Stimulated activated naive CD8-positive, alpha-beta T cell treated with anti-CD3 and anti-CD28 coated beads, Interleukin-15, Interleukin-2, amounts not matched to agents 100 U/mL and 50 U/mL, for 24 hours (primary cell): Measurements from ENCODE around the gene DEFB124.
"Not testable (repeated sequence)": the region's sequence is repeated elsewhere in the genome, so short reads cannot be mapped to it uniquely, and the experiment has no call there.

Experiments
- ATAC-seq: fragments of 150-1000 bp; cut with Tn5 transposase; one replicate; pipeline ENCODE4 v1.10.0; 2021
- DNase-seq: peaks from one replicate; pipeline ENCODE4 v3.0.0; 2021

DEFB124 gene, protein sequence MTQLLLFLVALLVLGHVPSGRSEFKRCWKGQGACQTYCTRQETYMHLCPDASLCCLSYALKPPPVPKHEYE

GRCh38 chr20:31474758-31475427, at the start of gene DEFB124, which contains the start of gene REM1:
TSS of gene DEFB124 (minus strand) at chr20:31475127. CDS start at chr20:31473013, 2,114 bp downstream.
TSS of gene REM1 (plus strand) at chr20:31475288. CDS start at chr20:31476446, 1,158 bp downstream.
- no peak for DNase-seq
- ATAC-seq, result peak; percentile 15

GRCh38 chr20:31523361-31524283, 48.7 kb upstream of the DEFB124 start:
- DNase-seq, result no peak
- peak; percentile 34 for ATAC-seq

DNA sequence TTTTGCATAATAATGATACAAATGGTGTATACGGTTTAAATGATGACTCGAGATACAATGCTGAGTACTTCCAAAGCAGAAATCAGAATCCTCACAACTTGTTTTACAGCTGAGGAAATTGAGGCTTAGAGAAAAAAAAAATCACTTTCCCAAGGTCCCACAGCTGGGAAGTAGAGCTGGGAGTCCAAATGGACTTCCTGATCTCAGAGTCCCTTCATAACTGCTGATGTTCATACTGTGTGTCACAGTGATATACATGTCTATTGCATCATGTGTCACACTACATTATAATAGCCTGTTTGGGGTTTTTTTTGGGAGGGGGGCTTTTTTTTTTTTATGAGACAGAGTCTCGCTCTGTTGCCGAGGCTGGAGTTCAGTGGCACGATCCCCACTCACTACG, 47.8 kb upstream of the DEFB124 start:
- no peak for DNase-seq
- ATAC-seq, result no peak

DNA sequence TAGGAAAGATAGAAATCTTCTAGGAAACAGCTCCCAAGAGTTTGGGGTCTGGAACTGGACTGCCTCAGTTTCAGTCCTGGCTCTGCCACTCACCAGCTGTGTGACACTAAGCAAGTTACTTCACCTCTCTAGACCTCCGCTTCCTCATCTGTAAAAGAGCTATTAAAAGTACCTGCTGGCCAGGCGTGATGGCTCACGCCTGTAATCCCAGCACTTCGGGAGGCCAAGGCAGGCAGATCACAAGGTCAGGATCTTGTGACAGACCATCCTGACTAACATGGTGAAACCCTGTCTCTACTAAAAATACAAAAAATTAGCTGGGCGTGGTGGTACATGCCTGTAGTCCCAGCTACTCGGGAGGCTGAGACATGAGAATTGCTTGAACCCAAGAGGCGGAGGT, 46.3 kb upstream of the DEFB124 start:
- not testable (repeated sequence) for DNase-seq, ATAC-seq

GRCh38 chr20:31517373-31517772, 42.4 kb upstream of the DEFB124 start:
- DNase-seq (peak; percentile 9), ATAC-seq (peak; percentile 19)

- no peak for DNase-seq
- ATAC-seq, result no peak
These were observed 41.7 kb upstream of the DEFB124 start for GRCh38 chr20:31516651-31517050.

- no peak for ATAC-seq
- DNase-seq, result no peak
These were observed 41.2 kb upstream of the DEFB124 start for GRCh38 chr20:31516166-31516565.

DNA sequence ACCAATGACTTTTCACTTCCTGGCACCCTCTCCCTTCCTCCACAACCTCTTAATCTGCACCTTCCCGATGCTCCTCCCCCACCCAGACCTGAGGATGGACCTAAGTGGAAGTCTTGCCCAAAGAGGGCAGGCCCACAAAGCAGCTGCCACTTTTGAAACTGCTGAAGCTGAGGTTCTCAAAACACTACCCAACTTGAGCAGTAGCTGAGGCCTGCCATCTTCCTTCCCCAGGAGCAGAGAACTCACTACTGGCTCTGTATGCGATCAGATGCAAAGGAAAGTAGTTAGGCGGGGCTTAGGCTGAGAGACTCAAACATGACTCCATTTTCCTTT, 40.8 kb upstream of the DEFB124 start:
- DNase-seq (peak; percentile 15), ATAC-seq (no peak)

GRCh38 chr20:31515072-31515774, 40.3 kb upstream of the DEFB124 start:
- DNase-seq (no peak), ATAC-seq (no peak)

DNA sequence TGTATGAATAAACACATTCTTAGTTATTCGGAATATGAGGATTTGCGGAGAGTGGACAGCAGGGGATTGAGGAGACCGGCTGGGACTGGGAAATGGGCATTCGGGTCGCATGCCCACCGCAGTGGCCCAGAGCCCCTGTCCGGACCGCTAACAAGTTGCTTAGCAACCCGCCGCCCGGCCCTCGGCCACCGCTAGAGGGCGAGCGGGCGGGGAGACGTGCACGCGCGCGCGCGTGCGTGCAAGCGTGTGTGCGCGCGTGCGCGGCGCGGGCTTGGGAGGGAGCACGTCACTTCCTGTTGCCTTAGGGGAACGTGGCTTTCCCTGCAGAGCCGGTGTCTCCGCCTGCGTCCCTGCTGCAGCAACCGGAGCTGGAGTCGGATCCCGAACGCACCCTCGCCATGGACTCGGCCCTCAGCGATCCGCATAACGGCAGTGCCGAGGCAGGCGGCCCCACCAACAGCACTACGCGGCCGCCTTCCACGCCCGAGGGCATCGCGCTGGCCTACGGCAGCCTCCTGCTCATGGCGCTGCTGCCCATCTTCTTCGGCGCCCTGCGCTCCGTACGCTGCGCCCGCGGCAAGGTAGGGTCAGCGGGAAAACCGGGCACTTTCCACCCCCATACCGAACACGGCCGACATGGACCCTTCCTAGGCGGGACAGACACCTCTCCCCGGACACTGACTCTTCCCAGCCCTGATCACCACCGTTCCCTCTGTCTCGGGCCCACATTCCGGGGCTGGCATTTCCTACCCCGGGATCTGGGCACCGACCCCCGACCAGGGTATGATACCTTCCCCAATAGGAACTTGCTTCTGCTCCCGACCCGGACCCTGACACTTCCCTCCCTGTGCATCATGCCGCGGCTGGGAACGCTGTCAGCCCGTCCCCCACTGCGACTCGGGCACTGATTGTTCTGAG, 39.5 kb upstream of the DEFB124 start, which contains the start of gene HM13:
Gene HM13 (plus strand): TSS at position 289 of the 918 bp plus-strand sequence. CDS start 110 bp downstream, at position 399.
- DNase-seq (peak; percentile 92), ATAC-seq (peak; percentile 79)

GRCh38 chr20:31508517-31509244, 33.8 kb upstream of the DEFB124 start:
- ATAC-seq (no peak), DNase-seq (no peak)

- no peak for DNase-seq
- no peak for ATAC-seq
These were observed 31.0 kb upstream of the DEFB124 start for GRCh38 chr20:31505903-31506302.

GRCh38 chr20:31502884-31503673, 28.2 kb upstream of the DEFB124 start:
- ATAC-seq (peak; percentile 93), DNase-seq (peak; percentile 87)

- ATAC-seq (no peak), DNase-seq (no peak)
These were observed 25.6 kb upstream of the DEFB124 start for GRCh38 chr20:31500527-31500926.

DNA sequence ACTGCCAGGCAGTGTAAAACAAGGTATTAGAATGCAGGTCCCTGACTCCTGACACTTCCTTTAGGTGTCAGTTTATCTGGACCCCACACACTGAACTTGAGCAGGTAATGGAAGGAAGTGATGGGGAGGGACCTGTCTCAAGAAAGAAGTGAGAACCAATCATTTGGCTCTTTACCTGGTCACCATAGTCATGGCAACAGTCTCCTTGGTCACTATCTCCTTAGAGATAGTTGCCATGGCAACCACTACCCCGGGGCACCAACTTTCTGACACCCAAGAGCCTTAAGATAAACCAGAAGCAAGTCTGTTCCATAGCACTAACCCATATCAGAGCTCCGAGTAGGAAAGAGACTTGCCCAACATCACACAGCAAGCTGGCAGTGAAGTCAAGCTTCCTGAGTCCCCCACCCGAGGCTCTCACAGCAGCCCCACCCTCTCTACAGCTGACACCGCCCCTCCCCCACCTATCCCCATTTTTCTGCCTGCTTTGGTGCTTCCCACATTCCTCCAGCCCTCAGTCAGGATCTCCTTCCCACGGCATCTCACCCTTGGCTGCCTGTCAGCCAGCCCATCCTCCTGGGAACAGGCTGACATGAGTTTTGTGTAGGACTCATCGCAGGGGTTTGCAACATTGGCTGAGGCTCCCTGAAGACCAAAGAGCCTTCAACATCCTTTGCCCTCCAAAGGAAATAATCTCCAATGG, 23.1 kb upstream of the DEFB124 start:
- no peak for ATAC-seq

DNA sequence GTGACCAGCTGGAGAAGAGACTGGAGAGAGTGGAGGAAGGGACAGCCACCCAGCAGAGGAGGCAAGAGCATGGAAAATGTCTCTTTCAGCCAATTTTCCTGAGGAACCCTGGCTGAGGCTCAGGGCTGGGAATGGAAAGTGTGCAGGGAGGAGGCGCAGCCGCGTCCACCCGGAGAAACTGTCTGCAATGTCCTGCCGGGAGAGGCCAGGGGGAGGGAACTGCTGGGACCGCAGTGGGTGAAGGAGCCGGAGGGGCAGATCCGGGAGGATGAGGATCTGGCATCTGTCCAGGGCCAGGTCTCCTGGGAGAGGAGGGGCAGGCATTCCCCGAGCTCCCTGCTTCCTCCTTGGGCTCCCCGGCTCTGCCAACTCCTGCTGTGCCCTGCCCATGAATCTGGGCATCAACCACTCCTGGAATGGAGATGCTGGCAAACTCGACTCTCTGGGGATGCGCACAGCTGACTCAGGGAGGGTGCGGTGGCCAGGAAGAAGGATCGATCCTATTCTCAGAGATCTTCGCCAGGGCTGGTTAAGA, 21.9 kb upstream of the DEFB124 start:
- DNase-seq (no peak), ATAC-seq (no peak)

More for the DNA sequence above, 23.1 kb upstream of the DEFB124 start:
- no peak for DNase-seq

GRCh38 chr20:31494131-31494530, 19.2 kb upstream of the DEFB124 start:
- ATAC-seq, result no peak
- no peak for DNase-seq

DNA sequence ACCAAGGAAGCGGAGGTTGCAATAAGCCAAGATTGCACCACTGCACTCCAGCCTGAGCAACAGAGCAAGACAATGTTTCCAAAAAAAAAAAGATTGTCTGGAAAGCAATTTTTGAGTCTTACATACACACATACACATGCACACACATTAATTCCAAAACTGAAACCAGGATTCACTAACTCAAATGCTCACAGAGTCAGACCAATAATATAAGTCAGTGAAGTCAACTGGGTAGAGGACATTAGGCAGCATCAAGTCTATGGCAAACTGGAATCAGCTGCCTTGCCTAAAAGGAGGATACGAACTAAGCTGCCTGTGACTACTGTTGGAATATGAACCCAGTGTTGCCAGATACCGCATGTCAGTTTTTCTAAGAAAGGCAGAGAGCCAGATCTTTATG, 15.8 kb upstream of the DEFB124 start:
- DNase-seq, result no peak
- no peak for ATAC-seq

DNA sequence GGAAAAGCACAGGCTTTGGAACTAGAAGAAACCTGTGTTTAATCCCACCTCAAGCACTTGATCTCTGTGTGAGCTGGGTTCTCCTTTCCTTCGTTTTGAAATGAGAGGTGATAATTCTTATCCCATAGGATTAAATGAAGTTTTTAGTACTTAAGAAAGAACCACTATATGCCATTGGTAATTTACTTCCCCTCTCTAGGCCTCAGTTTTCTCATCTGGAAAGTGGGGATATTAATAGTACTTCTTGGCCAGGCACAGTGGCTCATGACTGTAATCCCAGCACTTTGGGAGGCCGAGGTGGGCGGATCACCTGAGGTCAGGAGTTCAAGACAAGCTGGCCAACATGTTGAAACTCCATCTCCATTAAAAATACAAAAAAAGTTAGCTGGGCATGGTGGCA, 14.2 kb upstream of the DEFB124 start:
- ATAC-seq, result no peak
- no peak for DNase-seq
